H1 (cell line): ENCODE results near the gene GPC3. TPM values are rescaled to one million over a fixed set of nuclear protein-coding genes. Genes with fewer than 3 reads are reported as not detected.

Source experiments
- CHD7 ChIP-seq: fragments of 300-600 bp; sonication (generic); IDR thresholded peaks from 2 replicates; pipeline ENCODE4 v1.7.1; 2012; ENCODE audit warnings: low read length, moderate library complexity, mild to moderate bottlenecking, inconsistent platforms; ENCODE audit not compliant: insufficient replicate concordance
- GTF2F1 ChIP-seq: IDR thresholded peaks from 2 replicates; pipeline ENCODE4 v1.6.1; 2012; ENCODE audit warnings: low read depth, low read length, improper control_type of control experiment, borderline replicate concordance
- polyA plus RNA-seq, 7 experiments: library from polyadenylated mRNA; depleted of rRNA in 3 of 7; stranded (reverse) in 5 of 7; unstranded in 2 of 7; fragments of >200 nt in 5 of 7; fragments of 200-250 nt in 2 of 7; gene quantifications; 1 replicate in 5 of 7; 2 replicates in 1 of 7; 4 replicates in 1 of 7; pipeline versions ENCODE4 v1.2.1 to v1.2.3, GENCODE V29; 2011 to 2013; ENCODE audit warnings: missing spikeins in 2 of 7, mixed read lengths in 2 of 7
- total RNA-seq: library from RNA; stranded (reverse); fragmentation: NEBNext Ultra II Directional; extraction: Animal tissue kit (Norgen Biotek cat#: 25700); gene quantifications from 2 replicates; pipeline ENCODE4 v1.2.1, GENCODE V29; 2021

The GPC3 gene
- total and polyA plus RNA-seq, 2 of the 8 experiments (the other 6 are each of a cell fraction or from before 2014, with no cell fraction given) = 64.8 to 71.9 TPM

GRCh38 chrX:133590703-133591505, 394.5 kb downstream of the GPC3 start (continued):
- no peak for TF ChIP-seq CHD7
- no peak for TF ChIP-seq GTF2F1
